Natural killer cell (primary cell): ENCODE results near the gene SNX30. TPM values are rescaled to one million over a fixed set of nuclear protein-coding genes. Genes with fewer than 3 reads are reported as not detected.

Source experiments
- ATAC-seq, 3 donors: fragments of 150-1000 bp in 2 of 3; fragments of 200-7000 bp in 1 of 3; cut with Tn5 transposase; 1 replicate in 1 of 3; 2 replicates in 2 of 3; pipeline ENCODE4 v1.10.0; 2021; ENCODE audit warnings: mild to moderate bottlenecking in 2 of 3, moderate library complexity in 2 of 3
- DNase-seq, 2 donors: peaks; one replicate each; pipeline versions ENCODE4 v3.0.0 to v3.0.0-alpha.2; 2013 to 2021; ENCODE audit warnings: mixed read lengths in 1 of 2
- H3K27ac ChIP-seq: one replicate; pipeline ENCODE4 v1.5.1; 2013; ENCODE audit warnings: mild to moderate bottlenecking, low read length
- H3K27me3 ChIP-seq: one replicate; pipeline ENCODE4 v1.6.1; 2013; ENCODE audit warnings: low read length; ENCODE audit not compliant: control insufficient read depth, insufficient read depth
- H3K36me3 ChIP-seq: one replicate; pipeline ENCODE4 v1.6.1; 2013; ENCODE audit warnings: low read length; ENCODE audit not compliant: control insufficient read depth, insufficient read depth
- H3K4me1 ChIP-seq: one replicate; pipeline ENCODE4 v1.6.1; 2013; ENCODE audit warnings: low read length; ENCODE audit not compliant: control insufficient read depth, insufficient read depth
- H3K4me3 ChIP-seq: one replicate; pipeline ENCODE4 v1.5.1; 2013; ENCODE audit warnings: low read length
- H3K9me3 ChIP-seq: one replicate; pipeline ENCODE4 v1.6.1; 2013; ENCODE audit warnings: low read length; ENCODE audit not compliant: control insufficient read depth, insufficient read depth
- H3K27ac Mint-ChIP-seq, 2 donors: one replicate each; pipeline ENCODE4 v1.8.0; 2022; ENCODE audit warnings: mild to moderate bottlenecking in 2 of 2, mixed read lengths in 2 of 2, moderate library complexity in 1 of 2
- H3K27me3 Mint-ChIP-seq, 2 donors: one replicate each; pipeline ENCODE4 v1.8.0; 2022; ENCODE audit warnings: low read depth in 2 of 2, mixed read lengths in 2 of 2
- H3K36me3 Mint-ChIP-seq: one replicate; pipeline ENCODE4 v1.8.0; 2022; ENCODE audit warnings: mixed read lengths
- H3K4me1 Mint-ChIP-seq, 2 donors: one replicate each; pipeline ENCODE4 v1.8.0; 2022; ENCODE audit warnings: mixed read lengths in 2 of 2
- H3K4me3 Mint-ChIP-seq: one replicate; pipeline ENCODE4 v1.8.0; 2022; ENCODE audit warnings: mild to moderate bottlenecking, moderate library complexity, mixed read lengths
- H3K9me3 Mint-ChIP-seq, 2 donors: one replicate each; pipeline ENCODE4 v1.8.0; 2022; ENCODE audit warnings: mixed read lengths in 2 of 2
- WGBS: methylation state at CpG from one replicate; pipeline ENCODE4 v1.1.7; 2013; ENCODE audit warnings: missing lambda C conversion rate; ENCODE audit not compliant: insufficient coverage; 5-methylcytosine and 5-hydroxymethylcytosine counted together
- intact Hi-C: fragments of 100-400 bp; cut with micrococcal nuclease; formaldehyde crosslinking; loops from one replicate; pipeline ENCODE4 v1.14.2; 2022
- total RNA-seq, 4 donors: library from RNA; stranded (reverse); fragments of 120-200 nt in 1 of 4; gene quantifications; one replicate each; pipeline versions ENCODE4 v1.2.3 to v1.2.4, GENCODE V29; 2013 to 2022
- TF ChIP-seq, protein P1 (sequence below): fragments of 200-600 bp; IDR thresholded peaks from one replicate; pipeline ENCODE4 v1.8.0; 2022; ENCODE audit warnings: antibody characterized with exemption

SNX30 gene
- total RNA-seq, 3 donors from 2014 or later (not counting 1 experiment from before 2014, with no cell fraction given): 8.5 to 10.5 (median 9.3) TPM

GRCh38 chr9:112896131-112896530 lies 145.6 kb downstream of the SNX30 start:
- intact Hi-C loops: no loop called here
- no peak overlapping the region for H3K27ac Mint-ChIP-seq
- no peak overlapping the region for H3K4me3 Mint-ChIP-seq
- ATAC-seq (no peak), DNase-seq (no peak)
- Histone ChIP-seq H3K36me3 (no peaks in the 10 kb centered on the region), H3K4me3 (no peak overlapping the region), H3K9me3 (no peaks in the 10 kb centered on the region), H3K27ac (no peak overlapping the region), H3K4me1 (peaks cover 5% of the 10 kb centered on the region), H3K27me3 (peaks cover 6% of the 10 kb centered on the region)
- H3K4me1 Mint-ChIP-seq: no peaks in the 10 kb centered on the region
- H3K9me3 Mint-ChIP-seq: peaks cover 0 to 5% of the 10 kb centered on the region in 2 donors
- no peaks in the 10 kb centered on the region for H3K36me3 Mint-ChIP-seq
- TF ChIP-seq, protein P1, sequence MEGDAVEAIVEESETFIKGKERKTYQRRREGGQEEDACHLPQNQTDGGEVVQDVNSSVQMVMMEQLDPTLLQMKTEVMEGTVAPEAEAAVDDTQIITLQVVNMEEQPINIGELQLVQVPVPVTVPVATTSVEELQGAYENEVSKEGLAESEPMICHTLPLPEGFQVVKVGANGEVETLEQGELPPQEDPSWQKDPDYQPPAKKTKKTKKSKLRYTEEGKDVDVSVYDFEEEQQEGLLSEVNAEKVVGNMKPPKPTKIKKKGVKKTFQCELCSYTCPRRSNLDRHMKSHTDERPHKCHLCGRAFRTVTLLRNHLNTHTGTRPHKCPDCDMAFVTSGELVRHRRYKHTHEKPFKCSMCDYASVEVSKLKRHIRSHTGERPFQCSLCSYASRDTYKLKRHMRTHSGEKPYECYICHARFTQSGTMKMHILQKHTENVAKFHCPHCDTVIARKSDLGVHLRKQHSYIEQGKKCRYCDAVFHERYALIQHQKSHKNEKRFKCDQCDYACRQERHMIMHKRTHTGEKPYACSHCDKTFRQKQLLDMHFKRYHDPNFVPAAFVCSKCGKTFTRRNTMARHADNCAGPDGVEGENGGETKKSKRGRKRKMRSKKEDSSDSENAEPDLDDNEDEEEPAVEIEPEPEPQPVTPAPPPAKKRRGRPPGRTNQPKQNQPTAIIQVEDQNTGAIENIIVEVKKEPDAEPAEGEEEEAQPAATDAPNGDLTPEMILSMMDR: no peak
- peaks cover 18 to 63% of the 10 kb centered on the region in 2 donors for H3K27me3 Mint-ChIP-seq
- WGBS: 38% methylated on average over 2 of the region's 3 CpGs

DNA sequence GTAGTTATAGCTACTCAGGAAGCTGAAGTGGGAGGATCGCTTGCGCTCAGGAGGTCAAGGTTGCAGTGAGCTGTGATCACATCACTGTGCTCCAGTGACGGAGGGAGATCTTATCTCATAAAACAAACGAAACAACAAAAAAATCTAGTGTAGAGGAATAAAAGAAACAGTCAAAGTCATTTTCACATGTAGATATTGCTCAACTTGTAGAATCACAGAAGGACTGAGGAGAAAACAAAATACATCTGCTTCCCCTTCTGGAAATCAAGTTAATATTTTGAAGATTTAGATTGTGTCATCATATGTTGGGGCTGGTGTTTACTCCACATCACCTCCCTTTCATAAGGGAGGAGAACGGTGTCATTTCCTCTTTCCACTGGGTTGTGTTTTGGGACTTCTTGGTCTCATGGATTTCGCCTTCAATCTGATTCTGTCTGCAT lies 148.3 kb downstream of the SNX30 start:
- H3K27me3 Mint-ChIP-seq: peaks cover 21 to 42% of the 10 kb centered on the region in 2 donors
- intact Hi-C loops: no loop called here
- H3K27ac Mint-ChIP-seq: no peak overlapping the region

GRCh38 chr9:112900488-112900887 lies 149.9 kb downstream of the SNX30 start:
- Mint-ChIP-seq H3K36me3 (no peaks in the 10 kb centered on the region), H3K4me3 (no peak overlapping the region), H3K9me3 (peaks cover 0 to 5% of the 10 kb centered on the region in 2 donors), H3K4me1 (no peaks in the 10 kb centered on the region), H3K27ac (no peak overlapping the region), H3K27me3 (peaks cover 21 to 38% of the 10 kb centered on the region in 2 donors)
- ATAC-seq (no peak), DNase-seq (no peak)
- no peak overlapping the region for H3K27ac ChIP-seq
- no peaks in the 10 kb centered on the region for H3K36me3 ChIP-seq
- no peaks in the 10 kb centered on the region for H3K27me3 ChIP-seq
- intact Hi-C loops: loop anchor here (5.0 kb wide), 1 partner anchor 58 kb away; no protein-coding TSS in a partner anchor
- H3K9me3 ChIP-seq: no peaks in the 10 kb centered on the region
- TF ChIP-seq, protein P1: no peak
- WGBS: 83% methylated on average over 2 of the region's 4 CpGs
- H3K4me3 ChIP-seq: no peak overlapping the region
- no peaks in the 10 kb centered on the region for H3K4me1 ChIP-seq

More for the DNA sequence above, 148.3 kb downstream of the SNX30 start:
- TF ChIP-seq, protein P1: no peak
- no peaks in the 10 kb centered on the region for H3K4me1 ChIP-seq
- ATAC-seq (no peak), DNase-seq (no peak)
- no peaks in the 10 kb centered on the region for H3K27me3 ChIP-seq
- H3K9me3 ChIP-seq: no peaks in the 10 kb centered on the region
- H3K27ac ChIP-seq: no peak overlapping the region
- WGBS: 58% methylated on average over 3 of the region's 6 CpGs
- Mint-ChIP-seq H3K4me1 (no peaks in the 10 kb centered on the region), H3K9me3 (peaks cover 0 to 5% of the 10 kb centered on the region in 2 donors), H3K4me3 (no peak overlapping the region), H3K36me3 (no peaks in the 10 kb centered on the region)
- H3K36me3 ChIP-seq: no peaks in the 10 kb centered on the region
- H3K4me3 ChIP-seq: no peak overlapping the region

GRCh38 chr9:112900901-112901300 lies 150.3 kb downstream of the SNX30 start:
- TF ChIP-seq, protein P1: no peak
- H3K27ac Mint-ChIP-seq: no peak overlapping the region
- no peaks in the 10 kb centered on the region for H3K36me3 Mint-ChIP-seq
- no peaks in the 10 kb centered on the region for H3K4me1 Mint-ChIP-seq
- Histone ChIP-seq H3K27ac (no peak overlapping the region), H3K27me3 (no peaks in the 10 kb centered on the region), H3K9me3 (no peaks in the 10 kb centered on the region), H3K36me3 (no peaks in the 10 kb centered on the region), H3K4me3 (no peak overlapping the region), H3K4me1 (no peaks in the 10 kb centered on the region)
- H3K4me3 Mint-ChIP-seq: no peak overlapping the region
- peaks cover 20 to 36% of the 10 kb centered on the region in 2 donors for H3K27me3 Mint-ChIP-seq
- H3K9me3 Mint-ChIP-seq: peaks cover 0 to 1% of the 10 kb centered on the region in 2 donors
- WGBS: 92% methylated on average over 1 of the region's 1 CpG
- no peak for DNase-seq
- intact Hi-C loops: loop anchor here (5.0 kb wide), 1 partner anchor 59 kb away; no protein-coding TSS in a partner anchor
- ATAC-seq: no peak
